HEK293T (cell line): ENCODE measurements around the gene DVL3.

Source experiments
- ARNT ChIP-seq: fragments of 450-650 bp; IDR thresholded peaks from 2 replicates; pipeline ENCODE4 v1.6.1; 2017; ENCODE audit warnings: mild to moderate bottlenecking
- BHLHE40 ChIP-seq: fragments of 450-650 bp; IDR thresholded peaks from 2 replicates; pipeline ENCODE4 v1.6.1; 2016; ENCODE audit warnings: mild to moderate bottlenecking, moderate library complexity, borderline replicate concordance
- ELF4 ChIP-seq: fragments of 450-650 bp; IDR thresholded peaks from 2 replicates; pipeline ENCODE4 v1.6.1; 2017; ENCODE audit warnings: antibody characterized with exemption
- FOXA1 ChIP-seq: fragments of 450-650 bp; IDR thresholded peaks from 2 replicates; pipeline ENCODE4 v1.6.1; 2016; ENCODE audit warnings: mild to moderate bottlenecking
- FOXK2 ChIP-seq: fragments of 450-650 bp; IDR thresholded peaks from 2 replicates; pipeline ENCODE4 v1.6.1; 2016; ENCODE audit warnings: mild to moderate bottlenecking
- FOXM1 ChIP-seq: fragments of 450-650 bp; IDR thresholded peaks from 2 replicates; pipeline ENCODE4 v1.6.1; 2017; ENCODE audit warnings: mild to moderate bottlenecking, borderline replicate concordance
- L3MBTL2 ChIP-seq: fragments of 450-650 bp; conservative IDR thresholded peaks from 2 replicates; pipeline ENCODE4 v1.6.1; 2016; ENCODE audit warnings: mild to moderate bottlenecking
- NFRKB ChIP-seq: fragments of 450-650 bp; IDR thresholded peaks from 2 replicates; pipeline ENCODE4 v1.6.1; 2016; ENCODE audit warnings: mild to moderate bottlenecking, moderate library complexity
- PKNOX1 ChIP-seq: fragments of 450-650 bp; IDR thresholded peaks from 2 replicates; pipeline ENCODE4 v1.6.1; 2016
- SP1 ChIP-seq: fragments of 450-650 bp; IDR thresholded peaks from 2 replicates; pipeline ENCODE4 v1.6.1; 2017
- TARDBP ChIP-seq: fragments of 450-650 bp; IDR thresholded peaks from 2 replicates; pipeline ENCODE4 v1.6.1; 2016
- ZNF384 ChIP-seq: fragments of 450-650 bp; IDR thresholded peaks from 2 replicates; pipeline ENCODE4 v1.6.1; 2016

GRCh38 chr3:184168363-184169120 lies 13.4 kb downstream of the DVL3 start:
- no peak for TF ChIP-seq FOXM1
- no peak for TF ChIP-seq SP1
- TF ChIP-seq ARNT: no peak
- no peak for TF ChIP-seq ZNF384
- no peak for TF ChIP-seq FOXA1
- no peak for TF ChIP-seq L3MBTL2
- no peak for TF ChIP-seq PKNOX1
- no peak for TF ChIP-seq ELF4
- no peak for TF ChIP-seq FOXK2
- TF ChIP-seq TARDBP: no peak
- no peak for TF ChIP-seq BHLHE40
- no peak for TF ChIP-seq NFRKB
